Loucy (cell line): ENCODE results near the gene EFTUD2.

Source experiments
- CTCF ChIP-seq: fragments of 200-600 bp; sonication (generic); conservative IDR thresholded peaks from 2 replicates; pipeline ENCODE4 v1.5.1; 2014; ENCODE audit warnings: mild to moderate bottlenecking, antibody characterized with exemption, low read length
- EZH2phosphoT487 ChIP-seq: fragments of 200-600 bp; IDR thresholded peaks from 2 replicates; pipeline ENCODE4 v1.6.1; 2018; ENCODE audit warnings: antibody characterized with exemption, mild to moderate bottlenecking, moderate library complexity, borderline replicate concordance

- no peak for TF ChIP-seq CTCF
- TF ChIP-seq EZH2phosphoT487: no peak
Measured at GRCh38 chr17:44827863-44828262, 71.4 kb downstream of the EFTUD2 start.
